ENCODE data around the gene SCART1.
"Not testable (repeated sequence)": the region's sequence is repeated elsewhere in the genome, so short reads cannot be mapped to it uniquely, and the experiment has no call there.

The SCART1 gene

GRCh38 chr10:133511408-133511807 is 57.7 kb downstream of the SCART1 start:
- H2AFZ ChIP-seq (ENCODE audit: low read depth, low read length) = no peak overlapping the region
- H3K4me3 ChIP-seq (ENCODE audit: low read length) = no peak overlapping the region
- H3K27me3 ChIP-seq (ENCODE audit: insufficient read depth, low read length) = peaks cover 12% of the 10 kb centered on the region
- H3K4me1 ChIP-seq (ENCODE audit: insufficient read depth, low read length) = no peaks in the 10 kb centered on the region
- no peaks in the 10 kb centered on the region for H3K36me3 ChIP-seq (ENCODE audit: insufficient read depth, low read length)
- no peaks in the 10 kb centered on the region for H3K9me3 ChIP-seq (ENCODE audit: low read length)

GRCh38 chr10:133511907-133512528 is 58.3 kb downstream of the SCART1 start:
- Histone ChIP-seq H2AFZ (ENCODE audit: low read depth, low read length) (no peak overlapping the region), H3K27me3 (ENCODE audit: insufficient read depth, low read length) (peaks cover 12% of the 10 kb centered on the region), H3K4me3 (ENCODE audit: low read length) (no peak overlapping the region), H3K36me3 (ENCODE audit: insufficient read depth, low read length) (no peaks in the 10 kb centered on the region), H3K9me3 (ENCODE audit: low read length) (no peaks in the 10 kb centered on the region), H3K4me1 (ENCODE audit: insufficient read depth, low read length) (no peaks in the 10 kb centered on the region)

- no peaks in the 10 kb centered on the region for H3K9me3 ChIP-seq (ENCODE audit: low read length)
- H2AFZ ChIP-seq (ENCODE audit: low read depth, low read length) = no peak overlapping the region
- no peaks in the 10 kb centered on the region for H3K4me1 ChIP-seq (ENCODE audit: insufficient read depth, low read length)
- H3K27me3 ChIP-seq (ENCODE audit: insufficient read depth, low read length) = peaks cover 12% of the 10 kb centered on the region
- H3K36me3 ChIP-seq (ENCODE audit: insufficient read depth, low read length) = no peaks in the 10 kb centered on the region
- H3K4me3 ChIP-seq (ENCODE audit: low read length) = no peak overlapping the region
Measured at GRCh38 chr10:133515471-133515870, 61.7 kb downstream of the SCART1 start.

GRCh38 chr10:133516057-133516456 is 62.3 kb downstream of the SCART1 start:
- Histone ChIP-seq H3K4me1 (ENCODE audit: insufficient read depth, low read length) (no peaks in the 10 kb centered on the region), H3K4me3 (ENCODE audit: low read length) (no peak overlapping the region), H3K27me3 (ENCODE audit: insufficient read depth, low read length) (peaks cover 12% of the 10 kb centered on the region), H2AFZ (ENCODE audit: low read depth, low read length) (no peak overlapping the region), H3K9me3 (ENCODE audit: low read length) (no peaks in the 10 kb centered on the region), H3K36me3 (ENCODE audit: insufficient read depth, low read length) (no peaks in the 10 kb centered on the region)

GRCh38 chr10:133518517-133518916 is 64.8 kb downstream of the SCART1 start:
- H3K4me3 ChIP-seq (ENCODE audit: low read length); H3K4me1 ChIP-seq (ENCODE audit: insufficient read depth, low read length); H2AFZ ChIP-seq (ENCODE audit: low read depth, low read length); H3K27me3 ChIP-seq (ENCODE audit: insufficient read depth, low read length); H3K9me3 ChIP-seq (ENCODE audit: low read length); H3K36me3 ChIP-seq (ENCODE audit: insufficient read depth, low read length): not testable (repeated sequence)
